Epithelial cell of prostate (primary cell): ENCODE measurements around the gene IGSF23.
A peak's percentile ranks its signal among the peaks of the same experiment; 100 is the strongest.

Experiments
- DNase-seq: peaks from one replicate; pipeline ENCODE4 v3.0.0-alpha.2; 2011; ENCODE audit warnings: low read depth, low spot score
- H3K27ac ChIP-seq: fragments of 450-650 bp; 2 replicates; pipeline ENCODE4 v1.5.1; 2017; ENCODE audit warnings: mild to moderate bottlenecking

IGSF23 gene

DNA sequence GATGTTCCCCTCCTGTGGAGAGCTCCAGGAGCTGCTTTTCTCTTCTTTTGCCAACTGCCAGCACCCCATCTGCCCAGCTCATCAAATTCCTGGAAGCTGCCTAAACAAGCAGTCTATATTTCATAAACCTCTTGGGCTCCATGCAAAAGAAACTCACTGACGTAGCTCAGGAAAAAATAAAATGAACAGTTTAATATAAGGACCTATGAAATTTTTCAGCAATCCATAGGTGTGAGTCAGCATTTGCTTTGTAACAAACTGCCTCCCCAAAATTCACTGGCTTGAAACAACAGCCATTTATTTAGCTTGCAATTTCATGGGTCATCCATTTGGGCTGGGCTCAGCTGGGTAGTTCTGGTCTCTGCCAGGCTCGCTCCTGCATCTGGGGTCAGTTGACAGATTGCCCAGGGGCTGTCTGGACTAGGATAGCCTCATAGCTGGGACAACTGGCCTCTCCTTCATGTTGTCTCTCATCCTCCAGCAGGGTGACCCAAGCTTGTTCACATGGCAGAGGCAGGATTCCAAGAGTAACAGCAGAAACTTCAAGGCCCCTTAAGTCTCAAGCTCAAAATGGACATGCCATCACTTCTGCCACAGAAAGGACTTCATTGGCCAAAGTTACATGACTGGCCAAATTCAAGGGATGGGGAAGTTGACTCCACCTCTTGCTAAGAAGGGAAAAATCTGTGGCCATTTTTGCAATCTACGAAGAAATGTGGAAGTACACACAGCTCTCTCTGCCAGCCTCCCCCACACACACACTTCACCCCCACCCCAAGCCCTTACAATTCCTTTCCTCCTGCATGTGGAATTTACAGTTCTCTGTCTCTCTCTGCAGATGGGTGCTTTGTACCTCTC is 22.4 kb downstream of the IGSF23 start:
- no peak for DNase-seq
- peak overlapping the region; percentile 19 for H3K27ac ChIP-seq

- H3K27ac ChIP-seq: no peak overlapping the region
- no peak for DNase-seq
Observed at GRCh38 chr19:44636439-44637389, 23.4 kb downstream of the IGSF23 start.

DNA sequence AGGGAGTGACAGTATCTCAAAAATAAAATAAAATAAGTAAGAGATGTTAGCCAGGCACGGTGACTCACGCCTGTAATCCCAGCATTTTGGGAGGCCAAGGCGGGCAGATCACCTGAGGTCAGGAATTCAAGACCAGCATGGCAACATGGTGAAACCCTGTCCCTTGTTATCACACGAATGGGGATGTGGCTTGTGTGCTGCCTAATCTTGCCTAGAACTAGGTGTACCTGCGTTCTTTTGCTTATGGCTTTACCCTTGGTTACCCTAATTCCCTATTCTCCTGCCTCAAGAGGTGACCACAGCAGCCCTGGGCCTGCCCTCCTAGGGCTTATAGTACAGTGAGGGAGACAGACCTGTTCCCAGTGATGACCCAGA is 24.0 kb downstream of the IGSF23 start:
- DNase-seq: no peak
- peak overlapping the region; percentile 16 for H3K27ac ChIP-seq

DNA sequence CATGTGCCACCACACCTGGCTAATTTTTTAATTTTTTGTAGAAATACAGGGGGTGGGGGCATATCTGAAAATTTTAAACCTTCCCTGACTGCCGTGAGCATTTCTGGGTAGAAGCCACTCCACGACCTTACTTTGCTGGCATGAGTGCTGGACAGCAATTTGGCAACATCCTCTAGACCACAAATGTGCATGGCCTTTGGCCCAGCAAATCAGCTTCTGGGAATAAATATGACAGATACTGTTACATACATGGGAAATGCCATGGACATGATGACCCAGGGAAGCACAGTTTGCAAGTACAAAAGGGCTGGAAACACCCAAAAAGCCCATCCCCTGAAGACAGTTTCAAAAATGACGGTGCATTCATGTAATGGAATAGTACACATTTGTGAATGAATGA is 27.2 kb downstream of the IGSF23 start:
- no peak for DNase-seq
- H3K27ac ChIP-seq: no peak overlapping the region

DNA sequence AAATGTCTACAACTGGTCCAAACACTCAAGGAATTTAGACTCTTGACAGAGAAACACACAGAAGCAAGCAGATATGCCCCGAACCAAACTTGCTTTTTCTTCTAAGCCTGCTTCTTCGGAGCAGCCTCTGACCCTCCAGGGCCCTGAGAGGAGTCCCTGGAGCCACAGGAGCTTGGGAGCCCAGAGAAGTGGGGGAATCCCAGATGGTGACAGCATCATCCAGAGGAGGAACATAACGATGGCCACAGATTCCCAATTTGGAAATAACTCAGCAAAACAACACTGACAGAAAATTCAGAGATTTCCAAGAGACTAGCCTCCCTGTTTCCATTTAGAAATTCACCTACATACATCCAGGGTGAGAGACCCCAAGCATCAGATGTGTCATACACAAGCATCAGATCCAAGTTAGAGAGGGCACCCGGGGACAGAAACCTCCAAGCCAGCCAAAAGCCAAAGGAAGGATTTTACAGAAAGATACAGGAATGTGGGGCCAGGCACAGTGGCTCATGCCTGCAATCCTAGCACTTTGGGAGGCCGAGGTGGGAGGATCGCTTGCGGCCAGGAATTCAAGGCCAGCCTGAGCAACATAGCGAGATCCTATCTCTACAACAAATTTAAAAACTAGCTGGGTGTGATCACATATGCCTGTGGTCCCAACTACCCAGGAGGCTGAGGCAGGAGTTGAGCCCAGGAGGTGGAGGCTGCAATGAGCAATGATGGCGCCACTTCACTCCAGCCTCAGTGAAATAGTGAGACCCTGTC is 28.3 kb downstream of the IGSF23 start:
- no peak overlapping the region for H3K27ac ChIP-seq
- DNase-seq: no peak

DNA sequence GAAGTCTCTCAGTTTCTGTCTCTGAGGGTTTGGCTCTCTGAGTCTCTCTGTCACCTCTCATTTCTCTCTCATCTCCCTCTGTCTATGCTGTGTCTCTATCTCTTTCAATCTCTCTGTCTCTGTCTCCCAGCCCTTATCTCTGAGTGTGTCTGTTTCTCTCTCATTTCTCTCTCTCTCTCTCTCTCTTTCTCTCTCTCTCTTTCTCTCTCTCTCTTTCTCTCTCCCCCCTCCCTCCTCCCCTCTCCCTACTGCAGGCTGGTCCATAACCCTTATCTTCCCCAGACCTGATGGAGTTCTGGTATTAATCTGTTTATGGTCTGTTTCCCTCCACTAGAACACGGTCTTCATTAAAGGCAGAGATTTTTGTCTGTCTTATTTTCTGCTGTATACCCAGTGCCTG is 29.0 kb downstream of the IGSF23 start:
- no peak overlapping the region for H3K27ac ChIP-seq
- DNase-seq: no peak

- peak within 1 kb of the TSS; percentile 88 for H3K27ac ChIP-seq
- DNase-seq: no peak
Observed at GRCh38 chr19:44643605-44644401, 30.4 kb downstream of the IGSF23 start, which contains the start of gene PVR. Gene PVR (plus strand): TSS chr19:44643910. CDS start chr19:44644097, 187 bp downstream.

DNA sequence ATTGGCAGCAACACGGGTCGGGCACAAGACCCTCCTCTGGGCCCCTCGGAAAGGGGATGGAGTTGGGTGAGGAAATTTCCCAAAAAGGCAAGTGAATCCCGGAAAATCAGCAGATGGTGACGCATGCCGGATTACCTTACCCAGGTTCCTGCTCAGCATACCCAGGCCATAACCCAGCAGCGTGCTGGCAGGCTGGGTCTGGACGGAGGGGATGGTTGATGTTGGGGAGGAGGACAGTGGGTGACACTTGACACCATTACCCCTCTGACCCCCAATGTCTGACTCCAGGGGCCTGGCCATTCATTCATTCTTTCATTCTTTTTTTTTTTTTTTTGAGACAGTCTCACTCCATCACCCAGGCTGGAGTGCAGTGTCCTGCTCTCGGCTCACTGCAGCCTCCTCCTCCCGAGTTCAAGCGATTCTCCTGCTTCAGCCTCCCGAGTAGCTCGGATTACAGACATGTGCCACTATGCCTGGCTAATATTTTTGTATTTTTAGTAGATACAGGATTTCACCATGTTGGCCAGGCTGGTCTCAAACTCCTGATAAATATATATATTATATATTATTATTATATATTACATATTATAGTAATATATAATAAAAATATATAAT is 31.1 kb downstream of the IGSF23 start:
- no peak for DNase-seq
- H3K27ac ChIP-seq: peak overlapping the region; percentile 88

DNA sequence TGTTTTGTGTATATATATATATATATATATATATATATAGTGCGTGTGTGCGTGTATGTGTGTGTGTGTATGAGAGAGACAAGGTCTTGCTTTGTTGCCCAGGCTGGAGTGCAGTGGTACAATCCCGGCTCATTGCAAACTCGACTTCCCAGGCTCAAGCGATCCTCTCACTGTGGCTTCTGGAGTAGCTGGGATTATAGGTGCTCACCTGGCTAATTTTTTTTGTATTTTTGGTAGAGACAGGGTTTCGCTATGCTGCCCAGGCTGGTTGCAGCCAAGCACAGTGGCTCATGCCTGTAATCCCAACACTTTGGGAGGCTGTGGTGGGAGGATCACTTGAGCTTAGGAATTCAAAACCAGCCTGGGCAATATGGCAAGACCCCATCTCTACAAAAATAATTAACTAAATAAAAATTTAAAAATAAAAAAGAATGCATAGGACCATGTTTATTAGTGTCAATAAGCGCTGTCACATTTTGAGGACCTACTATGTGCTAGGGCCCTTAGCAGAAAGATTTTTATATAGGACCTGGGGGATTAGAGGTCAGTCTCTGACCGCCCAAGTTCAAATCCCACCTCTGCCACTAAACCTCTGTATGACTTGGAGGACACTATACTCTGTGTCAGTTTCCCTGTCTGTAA is 32.2 kb downstream of the IGSF23 start:
- H3K27ac ChIP-seq: peak overlapping the region; percentile 23
- no peak for DNase-seq

DNA sequence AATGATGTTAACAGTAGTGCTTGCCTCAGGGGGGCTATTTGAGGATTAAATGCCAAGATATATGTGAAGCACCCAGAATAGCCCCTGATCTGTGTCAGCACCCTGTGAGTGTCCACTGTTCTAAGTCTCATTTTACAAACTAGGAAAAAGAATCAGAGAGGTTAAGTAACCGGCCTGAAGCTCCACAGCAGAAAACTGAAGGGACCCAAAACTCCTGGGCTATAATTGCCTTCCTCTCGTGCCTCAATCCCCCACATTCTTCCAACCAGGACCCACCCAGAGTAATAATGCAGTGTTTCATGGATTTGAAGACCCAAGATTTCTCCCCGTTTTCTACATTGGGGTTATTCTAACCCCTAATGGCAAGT is 32.7 kb downstream of the IGSF23 start:
- no peak for DNase-seq

GRCh38 chr19:44647144-44647543 is 33.8 kb downstream of the IGSF23 start:
- DNase-seq: no peak
- H3K27ac ChIP-seq: peak overlapping the region; percentile 62

More for the DNA sequence above, 32.7 kb downstream of the IGSF23 start:
- peak overlapping the region; percentile 23 for H3K27ac ChIP-seq

DNA sequence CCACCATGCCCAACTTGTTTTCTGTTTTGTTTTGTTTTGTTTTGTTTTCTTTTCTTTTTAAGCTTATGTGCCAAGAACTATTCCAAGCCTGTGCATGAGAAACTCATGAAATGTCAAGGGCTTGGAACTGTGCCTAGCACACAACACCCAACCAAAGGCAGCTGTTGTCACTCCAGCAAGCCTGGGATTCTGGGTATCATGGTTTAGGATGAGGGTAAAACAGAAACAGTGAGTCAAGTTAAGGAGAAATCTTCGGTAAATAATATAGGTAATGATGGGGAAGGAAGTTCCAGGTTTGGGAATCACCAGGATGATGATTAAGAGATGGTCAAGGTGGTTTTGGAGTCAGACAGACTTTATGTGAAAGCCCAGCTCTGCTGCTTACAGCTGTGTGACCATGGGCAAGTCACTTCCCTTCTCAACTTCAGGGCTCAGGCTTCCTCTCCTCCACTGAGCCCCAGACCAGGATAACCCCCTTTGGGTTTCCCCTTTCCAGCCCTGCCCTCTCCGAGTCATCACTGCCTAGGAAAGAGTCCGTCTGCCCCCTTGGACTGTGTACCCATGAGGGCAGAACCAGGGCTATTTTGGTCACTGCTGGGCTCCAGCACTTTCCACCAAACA is 35.4 kb downstream of the IGSF23 start:
- DNase-seq: peak; percentile 40
- H3K27ac ChIP-seq: peak overlapping the region; percentile 62

GRCh38 chr19:44649578-44650145 is 36.3 kb downstream of the IGSF23 start:
- H3K27ac ChIP-seq: peak overlapping the region; percentile 62
- no peak for DNase-seq

- DNase-seq: no peak
- H3K27ac ChIP-seq: peak overlapping the region; percentile 8
Observed at GRCh38 chr19:44653343-44653742, 40.0 kb downstream of the IGSF23 start.

- peak overlapping the region; percentile 8 for H3K27ac ChIP-seq
- no peak for DNase-seq
Observed at GRCh38 chr19:44653977-44654774, 40.8 kb downstream of the IGSF23 start.

GRCh38 chr19:44657211-44657921 is 44.0 kb downstream of the IGSF23 start:
- H3K27ac ChIP-seq: peak overlapping the region; percentile 40
- DNase-seq: no peak
